Calu3 (cell line): ENCODE measurements around the gene FGFR1OP2. TPM values are rescaled to one million over a fixed set of nuclear protein-coding genes. Genes with fewer than 3 reads are reported as not detected.

Source experiments
- BruUV-seq: library from RNA; stranded (reverse); fragments of 400-500 nt; replicated peaks from 2 replicates; lab custom pipeline; 2021; lab: Mats Ljungman, UMichigan
- CTCF ChIA-PET: fragments of 300-600 bp; sonication (Branson Sonifier 250); formaldehyde crosslinking; loops from one replicate; lab custom pipeline; 2022; ENCODE audit warnings: antibody characterized with exemption; lab: Charles Lee
- DNase-seq: peaks from one replicate; pipeline ENCODE4 v3.0.0; 2022
- H3K27ac Mint-ChIP-seq: one replicate; pipeline ENCODE4 v1.8.0; 2022; ENCODE audit warnings: mixed read lengths; ENCODE audit not compliant: unreplicated experiment
- H3K27me3 Mint-ChIP-seq: one replicate; pipeline ENCODE4 v1.8.0; 2022; ENCODE audit warnings: mixed read lengths; ENCODE audit not compliant: unreplicated experiment
- H3K36me3 Mint-ChIP-seq: one replicate; pipeline ENCODE4 v1.8.0; 2022; ENCODE audit warnings: mild to moderate bottlenecking, moderate library complexity, mixed read lengths; ENCODE audit not compliant: insufficient read depth, unreplicated experiment
- H3K4me1 Mint-ChIP-seq: one replicate; pipeline ENCODE4 v1.8.0; 2022; ENCODE audit warnings: mild to moderate bottlenecking, low read depth, mixed read lengths; ENCODE audit not compliant: unreplicated experiment
- H3K4me3 Mint-ChIP-seq: one replicate; pipeline ENCODE4 v1.8.0; 2022; ENCODE audit warnings: mild to moderate bottlenecking, low read depth, moderate library complexity, mixed read lengths; ENCODE audit not compliant: unreplicated experiment
- H3K9me3 Mint-ChIP-seq: one replicate; pipeline ENCODE4 v1.8.0; 2022; ENCODE audit warnings: low read depth, mixed read lengths; ENCODE audit not compliant: unreplicated experiment
- CTCF ChIP-seq: fragments of 200-600 bp; IDR thresholded peaks from one replicate; pipeline ENCODE4 v1.8.0; 2022; ENCODE audit warnings: antibody characterized with exemption; ENCODE audit not compliant: unreplicated experiment
- intact Hi-C: fragments of 100-400 bp; cut with micrococcal nuclease; formaldehyde crosslinking; loops from one replicate; pipeline ENCODE4 v1.10.0; 2022; ENCODE audit not compliant: unreplicated experiment
- total RNA-seq: library from RNA; stranded (reverse); gene quantifications from 2 replicates; pipeline ENCODE4 v1.2.3, GENCODE V29; 2022

FGFR1OP2 gene
- total RNA-seq, 1 experiment from 2014 or later, result 37.5 TPM

- H3K4me3 Mint-ChIP-seq, result no peak overlapping the region
- no peaks in the 10 kb centered on the region for H3K9me3 Mint-ChIP-seq
- no peaks in the 10 kb centered on the region for H3K4me1 Mint-ChIP-seq
- peaks cover 10% of the 10 kb centered on the region for H3K36me3 Mint-ChIP-seq
- CTCF ChIA-PET, result no interaction called here
- no peak for TF ChIP-seq CTCF
- DNase-seq, result no peak
- BruUV-seq, result no TSS peak
- H3K27ac Mint-ChIP-seq, result no peak overlapping the region
- no peaks in the 10 kb centered on the region for H3K27me3 Mint-ChIP-seq
- intact Hi-C loops, result no loop called here
Observed at GRCh38 chr12:26987634-26988424, 49.6 kb downstream of the FGFR1OP2 start.

GRCh38 chr12:26988703-26989102 is 50.4 kb downstream of the FGFR1OP2 start:
- H3K4me3 Mint-ChIP-seq, result no peak overlapping the region
- no peak overlapping the region for H3K27ac Mint-ChIP-seq
- DNase-seq, result no peak
- BruUV-seq, result no TSS peak
- intact Hi-C loops, result no loop called here
- H3K36me3 Mint-ChIP-seq, result peaks cover 10% of the 10 kb centered on the region
- TF ChIP-seq CTCF, result no peak
- no peaks in the 10 kb centered on the region for H3K4me1 Mint-ChIP-seq
- H3K9me3 Mint-ChIP-seq, result no peaks in the 10 kb centered on the region
- H3K27me3 Mint-ChIP-seq, result no peaks in the 10 kb centered on the region
- CTCF ChIA-PET, result no interaction called here

DNA sequence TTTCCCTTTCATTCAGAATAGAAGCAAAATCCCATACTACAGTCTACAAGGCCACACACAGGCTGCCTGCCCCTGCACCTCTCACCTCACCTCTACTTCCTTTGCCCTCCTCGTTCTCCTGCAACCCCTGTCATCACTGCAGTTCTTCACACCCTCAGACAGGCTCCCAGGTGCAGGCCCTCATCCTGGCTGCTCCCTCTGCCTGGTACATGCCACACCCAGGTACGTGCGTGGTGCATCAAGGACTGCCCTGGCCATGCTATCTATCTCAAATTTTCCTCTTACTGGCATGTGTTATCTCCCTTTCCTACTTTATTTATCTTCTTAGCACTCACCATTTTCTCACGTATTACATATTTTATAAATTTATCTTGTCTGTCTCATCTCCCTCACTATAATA is 51.6 kb downstream of the FGFR1OP2 start:
- no peaks in the 10 kb centered on the region for H3K9me3 Mint-ChIP-seq
- no peaks in the 10 kb centered on the region for H3K4me1 Mint-ChIP-seq
- intact Hi-C loops, result no loop called here
- no peak for TF ChIP-seq CTCF
- peaks cover 10% of the 10 kb centered on the region for H3K36me3 Mint-ChIP-seq
- no peak overlapping the region for H3K27ac Mint-ChIP-seq
- BruUV-seq, result no TSS peak
- CTCF ChIA-PET, result no interaction called here
- DNase-seq, result no peak
- H3K27me3 Mint-ChIP-seq, result no peaks in the 10 kb centered on the region
- H3K4me3 Mint-ChIP-seq, result no peak overlapping the region

DNA sequence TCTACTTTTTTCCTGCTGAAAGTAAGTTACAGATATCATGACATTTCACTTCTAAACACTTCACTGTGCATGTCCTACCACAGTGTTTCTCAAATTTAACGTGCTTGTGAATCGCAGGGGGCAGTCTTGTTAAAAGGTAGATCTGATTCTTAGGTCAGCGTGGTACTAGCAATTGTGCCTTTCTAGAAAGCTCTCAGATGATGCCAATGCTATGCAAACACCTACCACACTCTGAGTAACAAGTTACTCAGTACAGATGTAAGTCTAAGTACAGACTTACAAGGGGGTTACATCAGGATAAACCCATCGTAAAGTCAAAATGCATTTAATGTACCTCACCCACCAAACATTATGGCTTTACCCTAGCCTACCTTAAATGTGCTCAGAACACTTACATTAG is 53.6 kb downstream of the FGFR1OP2 start:
- H3K27ac Mint-ChIP-seq, result no peak overlapping the region
- peaks cover 3% of the 10 kb centered on the region for H3K36me3 Mint-ChIP-seq
- no peaks in the 10 kb centered on the region for H3K27me3 Mint-ChIP-seq
- TF ChIP-seq CTCF, result no peak
- intact Hi-C loops, result no loop called here
- no TSS peak for BruUV-seq
- DNase-seq, result no peak
- CTCF ChIA-PET, result no interaction called here
- H3K9me3 Mint-ChIP-seq, result no peaks in the 10 kb centered on the region
- H3K4me3 Mint-ChIP-seq, result no peak overlapping the region
- no peaks in the 10 kb centered on the region for H3K4me1 Mint-ChIP-seq
